Measurements from ENCODE around the gene APOC1.

DNA sequence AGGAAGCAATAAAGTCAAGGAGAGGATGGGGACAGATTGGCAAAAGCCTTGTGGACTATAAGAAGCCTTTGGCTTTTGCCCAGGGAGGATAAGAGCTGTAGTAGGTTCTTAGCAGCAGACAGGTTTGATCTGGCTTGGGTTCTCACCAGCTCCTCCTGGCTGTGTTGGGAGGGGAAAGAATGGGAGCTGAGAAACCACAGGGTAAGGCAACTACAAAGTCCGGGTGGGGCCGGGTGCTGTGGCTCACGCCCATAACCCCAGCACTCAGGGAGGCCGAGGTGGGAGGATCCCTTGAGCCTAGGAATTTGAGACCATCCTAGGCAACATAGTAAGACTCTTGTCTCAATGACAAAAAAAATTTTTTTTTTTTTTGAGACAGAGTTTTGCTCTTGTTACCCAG lies 47.7 kb upstream of the APOC1 start:
- TF ChIP-seq, protein P1, sequence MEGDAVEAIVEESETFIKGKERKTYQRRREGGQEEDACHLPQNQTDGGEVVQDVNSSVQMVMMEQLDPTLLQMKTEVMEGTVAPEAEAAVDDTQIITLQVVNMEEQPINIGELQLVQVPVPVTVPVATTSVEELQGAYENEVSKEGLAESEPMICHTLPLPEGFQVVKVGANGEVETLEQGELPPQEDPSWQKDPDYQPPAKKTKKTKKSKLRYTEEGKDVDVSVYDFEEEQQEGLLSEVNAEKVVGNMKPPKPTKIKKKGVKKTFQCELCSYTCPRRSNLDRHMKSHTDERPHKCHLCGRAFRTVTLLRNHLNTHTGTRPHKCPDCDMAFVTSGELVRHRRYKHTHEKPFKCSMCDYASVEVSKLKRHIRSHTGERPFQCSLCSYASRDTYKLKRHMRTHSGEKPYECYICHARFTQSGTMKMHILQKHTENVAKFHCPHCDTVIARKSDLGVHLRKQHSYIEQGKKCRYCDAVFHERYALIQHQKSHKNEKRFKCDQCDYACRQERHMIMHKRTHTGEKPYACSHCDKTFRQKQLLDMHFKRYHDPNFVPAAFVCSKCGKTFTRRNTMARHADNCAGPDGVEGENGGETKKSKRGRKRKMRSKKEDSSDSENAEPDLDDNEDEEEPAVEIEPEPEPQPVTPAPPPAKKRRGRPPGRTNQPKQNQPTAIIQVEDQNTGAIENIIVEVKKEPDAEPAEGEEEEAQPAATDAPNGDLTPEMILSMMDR (IDR thresholded peaks at IDR 0.05) = no peak
- TF ChIP-seq POLR2A (IDR thresholded peaks at IDR 0.05) = no peak
